LNCaP clone FGC (cell line): Measurements from ENCODE around the gene PDE2A.

Experiments used
- DNase-seq: peaks from one replicate; pipeline ENCODE4 v3.0.0-alpha.2; 2011; ENCODE audit warnings: low read depth
- H3K4me3 ChIP-seq: 2 replicates; pipeline ENCODE4 v1.5.1; 2011; ENCODE audit warnings: mild to moderate bottlenecking, low read depth, low read length, control low read depth
- CTCF ChIP-seq: IDR thresholded peaks from 2 replicates; pipeline ENCODE4 v1.5.1; 2012; ENCODE audit warnings: mild to moderate bottlenecking; ENCODE audit not compliant: control insufficient read depth, insufficient read depth; ENCODE audit errors: extremely low read depth

PDE2A gene

GRCh38 chr11:72662036-72662435 is 12.2 kb downstream of the PDE2A start:
- DNase-seq: no peak
- H3K4me3 ChIP-seq: no peak overlapping the region
- no peak for TF ChIP-seq CTCF

- DNase-seq: no peak
- H3K4me3 ChIP-seq: no peak overlapping the region
- TF ChIP-seq CTCF: no peak
Observed at GRCh38 chr11:72661486-72661885, 12.7 kb downstream of the PDE2A start.

- no peak for TF ChIP-seq CTCF
- H3K4me3 ChIP-seq: no peak overlapping the region
- no peak for DNase-seq
Observed at GRCh38 chr11:72658989-72659640, 15.1 kb downstream of the PDE2A start.

DNA sequence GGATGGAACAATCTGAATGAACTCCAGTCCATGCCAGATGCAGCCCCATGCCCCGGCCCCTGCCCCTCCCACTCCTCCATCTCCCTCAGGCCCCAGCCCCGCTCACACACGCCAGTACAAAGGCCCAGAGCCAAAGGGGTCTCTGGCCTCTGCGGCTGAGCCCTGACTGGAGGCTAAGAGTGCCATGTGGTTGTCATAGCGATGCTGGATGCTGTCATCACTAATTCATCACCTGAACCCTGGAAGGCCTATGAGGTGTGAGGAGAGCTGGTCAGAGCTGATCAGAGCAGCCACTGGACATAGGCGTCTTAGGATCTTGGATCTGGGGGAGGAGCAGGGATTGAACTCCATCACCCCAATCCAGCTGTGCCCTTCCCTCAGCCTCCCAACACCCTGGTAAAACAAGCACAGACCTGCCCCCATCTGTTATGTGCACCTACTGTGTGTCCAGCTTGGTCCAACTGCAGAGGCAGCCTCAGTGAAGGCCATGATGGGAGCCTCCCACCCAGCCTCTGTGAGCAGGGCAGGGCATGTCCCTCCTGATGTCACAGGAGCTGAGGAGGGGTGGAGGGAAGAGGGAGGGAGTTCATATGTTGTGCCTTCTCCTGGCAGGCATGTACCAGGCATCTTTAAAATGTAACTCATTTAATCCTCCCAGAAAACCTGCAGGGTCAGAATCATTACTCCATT is 16.7 kb downstream of the PDE2A start:
- TF ChIP-seq CTCF: no peak
- no peak overlapping the region for H3K4me3 ChIP-seq
- DNase-seq: no peak

DNA sequence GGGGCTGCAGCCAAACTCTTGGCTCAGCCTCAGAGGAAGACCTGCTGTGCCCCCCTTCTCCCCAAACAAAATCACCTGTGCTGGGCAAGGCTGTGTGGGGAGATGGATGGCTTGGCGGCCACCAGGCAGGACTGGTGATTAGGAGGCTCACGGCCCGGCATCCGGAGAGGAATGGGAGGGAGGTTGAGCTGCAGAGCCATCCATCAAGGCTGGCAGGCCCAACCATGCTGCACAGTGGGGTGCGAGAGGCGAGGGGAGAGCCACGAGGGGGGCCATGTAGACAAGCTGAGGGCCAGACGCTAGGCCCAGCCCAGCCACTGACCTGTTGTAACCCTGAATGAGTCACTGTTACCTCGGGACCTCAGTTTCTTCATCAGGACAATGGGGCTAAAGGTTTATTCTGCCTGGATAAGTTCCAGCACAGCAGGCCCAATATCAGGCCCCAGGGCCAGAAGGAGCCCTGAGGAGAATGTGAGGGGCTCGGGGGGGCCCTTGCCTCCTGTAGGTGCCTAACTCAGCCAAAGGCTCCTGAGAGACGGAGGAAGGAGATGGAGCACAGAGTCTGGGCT is 18.2 kb downstream of the PDE2A start:
- no peak overlapping the region for H3K4me3 ChIP-seq
- TF ChIP-seq CTCF: no peak
- DNase-seq: no peak

GRCh38 chr11:72655014-72655413 is 19.2 kb downstream of the PDE2A start:
- H3K4me3 ChIP-seq: no peak overlapping the region
- TF ChIP-seq CTCF: no peak
- no peak for DNase-seq
